PC-9 (cell line): ENCODE results near the gene PRPF4.

Experiments used
- EZH2 ChIP-seq: fragments of 200-600 bp; sonication (generic); IDR thresholded peaks from 2 replicates; pipeline ENCODE4 v1.8.0; 2017; ENCODE audit warnings: antibody characterized with exemption, low read depth
- TF ChIP-seq, protein P1 (sequence below): fragments of 200-600 bp; sonication (generic); conservative IDR thresholded peaks from 2 replicates; pipeline ENCODE4 v1.6.1; 2017; ENCODE audit warnings: mixed run types, antibody characterized with exemption, mild to moderate bottlenecking, moderate library complexity

DNA sequence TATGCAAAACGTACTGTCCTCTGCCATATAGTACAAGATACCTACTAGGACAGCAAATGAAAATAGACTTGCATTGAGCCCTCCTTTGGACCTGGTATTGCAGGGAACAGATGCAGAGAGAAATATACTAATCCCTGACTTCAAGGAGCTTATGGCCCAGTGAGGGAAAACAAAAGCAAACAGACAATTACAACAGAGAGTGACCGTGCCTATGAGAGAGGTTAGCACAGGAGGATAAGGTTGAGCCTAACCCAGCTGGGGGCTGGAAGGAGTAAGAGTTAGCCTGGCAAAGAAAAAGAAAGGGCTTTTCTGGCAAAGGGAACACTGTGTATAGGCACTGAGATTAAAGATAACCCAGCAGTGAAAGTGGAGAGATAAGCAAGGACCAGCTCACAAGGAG is 5.6 kb upstream of the PRPF4 start:
- TF ChIP-seq, protein P1, sequence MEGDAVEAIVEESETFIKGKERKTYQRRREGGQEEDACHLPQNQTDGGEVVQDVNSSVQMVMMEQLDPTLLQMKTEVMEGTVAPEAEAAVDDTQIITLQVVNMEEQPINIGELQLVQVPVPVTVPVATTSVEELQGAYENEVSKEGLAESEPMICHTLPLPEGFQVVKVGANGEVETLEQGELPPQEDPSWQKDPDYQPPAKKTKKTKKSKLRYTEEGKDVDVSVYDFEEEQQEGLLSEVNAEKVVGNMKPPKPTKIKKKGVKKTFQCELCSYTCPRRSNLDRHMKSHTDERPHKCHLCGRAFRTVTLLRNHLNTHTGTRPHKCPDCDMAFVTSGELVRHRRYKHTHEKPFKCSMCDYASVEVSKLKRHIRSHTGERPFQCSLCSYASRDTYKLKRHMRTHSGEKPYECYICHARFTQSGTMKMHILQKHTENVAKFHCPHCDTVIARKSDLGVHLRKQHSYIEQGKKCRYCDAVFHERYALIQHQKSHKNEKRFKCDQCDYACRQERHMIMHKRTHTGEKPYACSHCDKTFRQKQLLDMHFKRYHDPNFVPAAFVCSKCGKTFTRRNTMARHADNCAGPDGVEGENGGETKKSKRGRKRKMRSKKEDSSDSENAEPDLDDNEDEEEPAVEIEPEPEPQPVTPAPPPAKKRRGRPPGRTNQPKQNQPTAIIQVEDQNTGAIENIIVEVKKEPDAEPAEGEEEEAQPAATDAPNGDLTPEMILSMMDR = no peak
- no peak for TF ChIP-seq EZH2
